AG09319 (cell line): Measurements from ENCODE around the gene OR5B12.
"Not testable (repeated sequence)": the region's sequence is repeated elsewhere in the genome, so short reads cannot be mapped to it uniquely, and the experiment has no call there.

Experiments used
- DNase-seq: peaks from one replicate; pipeline ENCODE4 v3.0.0-alpha.2; 2010; ENCODE audit warnings: low read depth; ENCODE audit errors: extremely low read depth
- TF ChIP-seq, protein P1 (sequence below): IDR thresholded peaks from 2 replicates; pipeline ENCODE4 v1.5.1; 2011; ENCODE audit warnings: low read depth, mild to moderate bottlenecking, inconsistent platforms, low read length, moderate library complexity

OR5B12 gene

DNA sequence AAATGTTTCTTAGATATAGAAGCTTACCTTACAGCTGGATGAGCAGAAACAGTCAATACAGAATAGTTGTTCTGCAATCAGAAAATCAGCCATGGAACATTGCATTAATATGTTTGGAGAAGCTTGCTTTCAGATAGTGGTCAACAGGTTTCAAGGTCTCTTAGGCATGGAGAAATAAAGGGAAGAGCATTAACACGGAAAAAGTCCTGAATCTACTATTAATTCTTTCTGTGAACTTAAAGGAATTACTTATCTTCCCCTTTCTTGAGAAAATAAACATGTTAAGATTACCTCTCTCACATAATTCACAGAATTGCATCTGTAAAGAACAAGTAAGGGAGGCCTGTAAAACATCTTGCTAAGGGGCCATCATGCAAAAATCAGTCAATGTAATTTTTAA, 35.3 kb downstream of the OR5B12 start, which contains the start of gene OR5B3:
OR5B3 (minus strand) TSS at position 101 of the 400 bp plus-strand sequence. CDS start 3,465 bp downstream, outside the sequence.
- no peak for DNase-seq
- TF ChIP-seq, protein P1, sequence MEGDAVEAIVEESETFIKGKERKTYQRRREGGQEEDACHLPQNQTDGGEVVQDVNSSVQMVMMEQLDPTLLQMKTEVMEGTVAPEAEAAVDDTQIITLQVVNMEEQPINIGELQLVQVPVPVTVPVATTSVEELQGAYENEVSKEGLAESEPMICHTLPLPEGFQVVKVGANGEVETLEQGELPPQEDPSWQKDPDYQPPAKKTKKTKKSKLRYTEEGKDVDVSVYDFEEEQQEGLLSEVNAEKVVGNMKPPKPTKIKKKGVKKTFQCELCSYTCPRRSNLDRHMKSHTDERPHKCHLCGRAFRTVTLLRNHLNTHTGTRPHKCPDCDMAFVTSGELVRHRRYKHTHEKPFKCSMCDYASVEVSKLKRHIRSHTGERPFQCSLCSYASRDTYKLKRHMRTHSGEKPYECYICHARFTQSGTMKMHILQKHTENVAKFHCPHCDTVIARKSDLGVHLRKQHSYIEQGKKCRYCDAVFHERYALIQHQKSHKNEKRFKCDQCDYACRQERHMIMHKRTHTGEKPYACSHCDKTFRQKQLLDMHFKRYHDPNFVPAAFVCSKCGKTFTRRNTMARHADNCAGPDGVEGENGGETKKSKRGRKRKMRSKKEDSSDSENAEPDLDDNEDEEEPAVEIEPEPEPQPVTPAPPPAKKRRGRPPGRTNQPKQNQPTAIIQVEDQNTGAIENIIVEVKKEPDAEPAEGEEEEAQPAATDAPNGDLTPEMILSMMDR = no peak

DNA sequence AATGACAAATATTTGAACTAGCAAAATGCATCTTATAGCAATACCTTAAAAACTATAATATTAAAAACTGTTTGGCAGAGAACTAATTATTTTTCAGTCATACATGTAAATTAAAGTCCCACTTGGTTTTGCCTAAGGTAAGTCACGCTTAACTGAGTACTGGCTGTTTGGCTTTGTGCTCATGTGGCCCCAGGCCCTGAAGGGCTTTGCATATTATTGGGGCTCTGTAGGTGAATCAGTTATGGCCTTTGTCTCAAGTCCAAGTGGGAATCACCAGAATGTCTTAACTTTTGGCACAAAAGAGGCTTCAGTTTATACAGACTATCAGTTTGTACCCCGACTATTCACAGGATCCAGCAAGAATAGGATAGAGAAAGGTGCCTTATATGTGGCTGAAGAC, 42.4 kb downstream of the OR5B12 start:
- not testable (repeated sequence) for DNase-seq

DNA sequence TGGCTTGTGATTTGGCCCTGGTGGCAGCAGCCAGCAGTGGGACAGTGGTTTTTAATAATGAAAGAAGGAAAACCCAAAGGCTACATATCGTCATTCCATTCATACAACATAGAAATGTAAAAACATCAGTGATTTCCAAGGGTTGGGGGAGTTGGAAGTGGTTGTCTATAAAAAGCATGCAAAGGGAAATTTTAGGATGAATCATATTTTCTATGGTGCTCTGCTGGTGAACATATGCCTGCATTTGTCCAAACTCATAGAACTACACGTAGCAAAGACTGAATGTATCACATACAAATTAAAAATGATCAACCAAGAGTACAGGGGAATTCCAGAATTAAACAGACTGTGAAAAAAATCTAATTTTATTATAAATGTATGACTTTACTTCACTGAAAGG, 46.5 kb downstream of the OR5B12 start:
- TF ChIP-seq, protein P1 = no peak
- DNase-seq = no peak

DNA sequence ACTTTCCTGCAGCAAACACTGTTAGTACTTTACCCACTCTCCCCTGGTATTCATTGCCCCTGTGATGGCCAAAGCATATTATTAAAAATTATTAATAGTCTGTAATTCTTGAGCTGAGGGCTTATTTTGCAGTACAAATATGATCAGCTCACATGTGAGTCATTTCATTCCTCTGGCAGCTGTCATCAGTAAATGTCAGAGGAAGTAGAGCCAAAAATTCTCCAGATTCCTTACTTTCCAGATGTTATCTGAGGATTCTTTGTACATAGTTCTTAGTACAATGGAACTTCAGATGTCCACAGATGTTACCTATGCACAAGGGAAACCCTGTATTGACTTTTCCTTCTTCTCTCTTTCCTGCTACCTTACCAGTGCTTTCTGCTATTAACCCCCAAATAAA, 47.8 kb downstream of the OR5B12 start:
- no peak for DNase-seq
- TF ChIP-seq, protein P1 = no peak

DNA sequence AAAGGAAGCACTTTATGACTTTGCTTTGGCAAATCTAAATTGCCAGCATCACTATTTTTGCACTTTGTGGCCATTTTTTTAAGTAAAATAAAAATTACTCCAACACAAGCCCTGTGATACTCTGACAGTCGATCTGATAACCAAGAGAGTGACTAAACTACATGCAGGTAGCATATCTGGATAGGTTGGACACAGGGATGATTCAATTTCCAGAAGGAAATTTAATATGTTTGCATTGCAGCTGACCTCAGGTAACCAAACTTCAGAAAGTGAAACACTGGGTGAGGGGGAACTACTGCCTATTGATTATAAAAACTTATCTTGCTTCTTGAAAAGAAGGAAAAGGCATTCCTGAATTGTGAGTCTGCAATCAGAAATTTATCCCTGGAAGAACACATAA, 49.3 kb downstream of the OR5B12 start:
- TF ChIP-seq, protein P1 = no peak
- no peak for DNase-seq

DNA sequence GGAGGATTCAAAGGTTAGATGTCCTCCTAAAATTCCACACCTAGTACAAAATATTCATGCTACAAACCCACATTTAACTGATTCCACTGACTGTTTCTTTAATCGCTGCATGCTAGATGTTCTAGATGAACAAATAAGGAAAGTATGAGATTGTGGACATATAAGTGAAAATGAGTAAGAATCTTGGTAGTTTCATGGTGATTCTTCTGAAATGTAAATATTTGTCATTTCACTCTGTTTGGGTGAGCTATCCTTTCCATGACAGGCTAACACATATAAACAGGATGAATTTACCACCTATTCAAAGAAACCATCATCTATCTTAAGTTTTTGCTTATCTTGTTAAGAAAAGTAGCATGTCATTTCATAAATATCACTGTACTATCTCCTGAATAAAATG, 50.2 kb downstream of the OR5B12 start:
- DNase-seq = no peak
- TF ChIP-seq, protein P1 = no peak

DNA sequence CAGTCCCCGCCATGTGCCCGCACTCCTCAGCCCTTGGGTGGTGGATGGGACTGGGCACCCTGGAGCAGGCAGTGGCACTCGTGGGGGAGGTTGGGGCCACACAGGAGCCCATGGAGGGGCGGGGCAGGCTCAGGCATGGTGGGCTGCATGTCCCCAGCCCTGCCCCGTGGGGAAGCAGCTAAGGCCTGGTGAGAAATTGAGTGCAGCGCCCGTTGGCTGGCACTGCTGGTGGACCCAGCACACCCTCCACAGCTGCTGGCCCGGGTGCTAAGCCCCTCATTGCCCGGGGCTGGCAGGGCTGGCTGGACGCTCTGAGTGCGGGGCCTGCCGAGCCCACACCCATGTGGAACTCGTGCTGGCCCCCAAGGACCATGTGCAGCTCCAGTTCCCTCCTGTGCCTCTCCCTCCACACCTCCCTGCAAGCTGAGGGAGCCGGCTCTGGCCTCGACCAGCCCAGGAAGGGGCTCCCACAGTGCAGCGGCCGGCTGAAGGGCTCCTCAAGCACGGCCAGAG, 51.4 kb downstream of the OR5B12 start:
- no peak for DNase-seq
- TF ChIP-seq, protein P1 = no peak
